Large intestine (tissue), 3 donors: Measurements from ENCODE around the gene PCLO. TPM values are rescaled to one million over a fixed set of nuclear protein-coding genes. Genes with fewer than 3 reads are reported as not detected.

Experiments
- DNase-seq, 2 donors: peaks; one replicate each; pipeline versions ENCODE4 v3.0.0 to v3.0.0-alpha.2; 2013
- H3K27ac ChIP-seq: one replicate; pipeline ENCODE4 v1.5.1; 2013; ENCODE audit warnings: low read length
- H3K27me3 ChIP-seq: 2 replicates; pipeline ENCODE4 v1.6.1; 2013; ENCODE audit warnings: low read length; ENCODE audit not compliant: control insufficient read depth, insufficient read depth
- H3K36me3 ChIP-seq: 2 replicates; pipeline ENCODE4 v1.6.1; 2013; ENCODE audit warnings: low read length; ENCODE audit not compliant: control insufficient read depth, insufficient read depth
- H3K4me1 ChIP-seq: one replicate; pipeline ENCODE4 v1.6.1; 2013; ENCODE audit warnings: low read length; ENCODE audit not compliant: control insufficient read depth, insufficient read depth
- H3K4me3 ChIP-seq: one replicate; pipeline ENCODE4 v1.5.1; 2013; ENCODE audit warnings: low read length
- H3K9me3 ChIP-seq: one replicate; pipeline ENCODE4 v1.6.1; 2013; ENCODE audit warnings: mild to moderate bottlenecking, low read depth, low read length, moderate library complexity; ENCODE audit not compliant: control insufficient read depth
- WGBS: methylation state at CpG from one replicate; pipeline ENCODE4 v1.1.5; 2013; ENCODE audit warnings: low lambda C conversion rate; ENCODE audit not compliant: insufficient coverage; 5-methylcytosine and 5-hydroxymethylcytosine counted together
- polyA plus RNA-seq: library from polyadenylated mRNA; unstranded; fragments of 120-200 nt; gene quantifications from one replicate; pipeline ENCODE4 v1.2.1, GENCODE V29; 2013

PCLO gene
- polyA plus RNA-seq, 1 donor: 10.7 TPM

DNA sequence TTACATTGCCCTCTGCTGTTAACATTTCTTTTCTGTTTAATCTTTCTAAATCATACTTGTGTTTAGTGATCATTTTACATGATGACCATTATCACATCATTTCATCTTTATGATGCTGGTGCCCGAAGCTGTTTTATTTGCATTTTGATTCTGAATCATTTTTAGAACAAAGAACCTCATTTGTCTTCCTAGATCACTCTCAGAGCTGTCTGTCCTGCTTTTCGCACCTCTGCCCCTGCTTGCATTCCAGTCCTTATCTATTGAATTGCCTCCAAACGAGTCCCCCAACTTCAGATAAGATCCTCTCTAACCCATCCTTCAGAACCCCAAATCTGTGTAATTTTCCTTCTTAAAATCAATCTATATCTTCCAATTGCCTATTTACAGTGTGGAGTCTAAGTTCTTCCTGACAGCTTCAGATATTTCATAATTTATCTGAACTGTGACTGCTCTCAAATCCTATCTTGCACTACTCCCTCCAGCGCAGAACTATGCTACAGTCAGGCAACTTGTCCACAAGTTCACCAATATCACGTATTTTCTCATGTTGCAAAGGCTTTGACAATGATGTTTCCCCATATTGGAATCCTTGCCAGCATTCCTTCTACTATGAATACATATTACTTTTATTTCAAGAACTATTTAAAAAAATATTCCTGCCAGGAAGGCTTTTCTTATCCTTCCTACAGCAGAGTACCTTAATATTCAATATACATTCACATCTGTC is 372.6 kb downstream of the PCLO start:
- 46% methylated on average over 4 of the region's 5 CpGs for WGBS
- Histone ChIP-seq H3K9me3 (no peaks in the 10 kb centered on the region), H3K4me1 (no peaks in the 10 kb centered on the region), H3K36me3 (no peaks in the 10 kb centered on the region), H3K4me3 (no peak overlapping the region), H3K27me3 (no peaks in the 10 kb centered on the region), H3K27ac (no peak overlapping the region)
- no peak for DNase-seq

DNA sequence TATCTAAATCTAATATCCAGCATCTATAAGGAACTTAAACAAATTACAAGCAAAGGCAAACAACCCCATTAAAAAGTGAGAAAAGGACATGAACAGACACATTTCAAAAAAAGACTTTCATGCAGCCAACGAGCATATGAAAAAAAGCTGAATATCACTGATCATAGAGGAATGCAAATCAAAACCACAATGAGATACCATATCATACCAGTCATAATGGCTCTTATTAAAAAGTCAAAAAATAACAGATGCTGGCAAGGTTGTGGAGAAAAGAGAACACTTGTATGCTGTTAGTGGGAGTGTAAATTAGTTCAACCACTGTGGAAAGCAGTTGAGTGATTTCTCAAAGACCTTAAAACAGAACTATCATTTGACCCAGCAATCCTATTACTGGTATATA is 384.7 kb downstream of the PCLO start:
- no peaks in the 10 kb centered on the region for H3K27me3 ChIP-seq
- no peak overlapping the region for H3K27ac ChIP-seq
- H3K9me3 ChIP-seq: no peaks in the 10 kb centered on the region
- H3K36me3 ChIP-seq: no peaks in the 10 kb centered on the region
- H3K4me1 ChIP-seq: no peaks in the 10 kb centered on the region
- WGBS: 100% methylated on average over 1 of the region's 1 CpG
- H3K4me3 ChIP-seq: no peak overlapping the region
- DNase-seq: no peak

DNA sequence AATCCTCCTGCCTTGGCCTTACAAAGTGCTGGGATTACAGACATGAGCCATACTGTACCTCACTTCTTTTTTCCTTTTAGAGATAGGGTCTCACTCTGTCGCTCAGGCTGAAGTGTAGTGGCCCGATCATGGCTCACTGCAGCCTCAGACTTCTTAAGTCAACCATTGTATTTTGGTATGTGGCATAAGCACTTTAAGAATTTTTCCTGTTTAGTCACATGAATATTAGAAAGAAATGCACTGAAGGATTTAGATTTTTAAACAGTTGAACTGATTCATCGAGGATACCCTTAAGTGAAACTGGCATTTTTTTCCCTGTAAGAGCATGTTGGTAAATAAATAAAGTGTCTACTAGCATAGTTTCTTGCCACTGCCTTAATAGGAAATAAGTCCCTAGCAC is 399.8 kb downstream of the PCLO start:
- Histone ChIP-seq H3K27me3 (no peaks in the 10 kb centered on the region), H3K9me3 (no peaks in the 10 kb centered on the region), H3K4me3 (no peak overlapping the region), H3K4me1 (no peaks in the 10 kb centered on the region), H3K27ac (no peak overlapping the region), H3K36me3 (no peaks in the 10 kb centered on the region)
- no peak for DNase-seq
- WGBS: no CpG with 5 or more reads among the region's 3 CpGs

DNA sequence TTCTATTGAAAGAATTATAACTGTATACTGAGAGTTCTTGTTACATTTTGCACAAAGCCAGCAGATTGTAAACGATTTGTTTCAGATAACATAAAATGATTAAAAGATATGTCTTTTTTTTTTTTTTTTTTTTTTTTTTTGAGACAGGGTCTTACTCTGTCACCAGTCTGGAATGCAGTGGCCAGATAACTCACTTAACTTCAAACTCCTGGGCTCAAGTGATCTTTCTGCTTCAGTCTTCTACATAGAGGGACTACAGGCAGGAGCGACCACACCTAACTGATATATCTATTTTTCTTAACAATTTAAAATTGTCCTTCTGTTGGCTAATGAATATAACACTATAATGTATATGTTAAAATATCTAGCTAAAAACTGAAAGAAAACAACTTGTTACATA is 401.9 kb downstream of the PCLO start:
- Histone ChIP-seq H3K4me1 (no peaks in the 10 kb centered on the region), H3K27me3 (no peaks in the 10 kb centered on the region), H3K4me3 (no peak overlapping the region), H3K27ac (no peak overlapping the region), H3K9me3 (no peaks in the 10 kb centered on the region), H3K36me3 (no peaks in the 10 kb centered on the region)
- DNase-seq: no peak
- no CpG with 5 or more reads among the region's 2 CpGs for WGBS

DNA sequence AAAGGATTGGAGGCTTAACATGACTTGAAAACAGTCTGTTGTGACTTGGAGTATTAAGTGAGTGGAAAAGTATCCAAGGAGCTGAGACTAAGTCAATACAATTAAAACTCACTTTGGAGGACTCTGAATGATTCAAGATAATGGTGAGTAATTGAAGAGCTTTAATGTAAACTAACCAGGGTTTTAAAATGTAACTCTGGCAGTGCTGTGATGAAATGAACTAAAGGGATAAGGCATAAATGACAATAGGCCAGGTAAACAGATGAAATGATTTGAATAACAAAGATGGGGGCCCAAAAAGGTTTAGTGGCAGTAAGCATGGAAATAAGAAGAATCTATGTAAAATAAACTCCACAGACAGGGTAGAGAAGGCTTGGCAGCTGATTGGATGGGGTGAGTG is 402.6 kb downstream of the PCLO start:
- Histone ChIP-seq H3K27ac (no peak overlapping the region), H3K4me1 (no peaks in the 10 kb centered on the region), H3K27me3 (no peaks in the 10 kb centered on the region), H3K4me3 (no peak overlapping the region), H3K9me3 (no peaks in the 10 kb centered on the region), H3K36me3 (no peaks in the 10 kb centered on the region)
- no peak for DNase-seq

DNA sequence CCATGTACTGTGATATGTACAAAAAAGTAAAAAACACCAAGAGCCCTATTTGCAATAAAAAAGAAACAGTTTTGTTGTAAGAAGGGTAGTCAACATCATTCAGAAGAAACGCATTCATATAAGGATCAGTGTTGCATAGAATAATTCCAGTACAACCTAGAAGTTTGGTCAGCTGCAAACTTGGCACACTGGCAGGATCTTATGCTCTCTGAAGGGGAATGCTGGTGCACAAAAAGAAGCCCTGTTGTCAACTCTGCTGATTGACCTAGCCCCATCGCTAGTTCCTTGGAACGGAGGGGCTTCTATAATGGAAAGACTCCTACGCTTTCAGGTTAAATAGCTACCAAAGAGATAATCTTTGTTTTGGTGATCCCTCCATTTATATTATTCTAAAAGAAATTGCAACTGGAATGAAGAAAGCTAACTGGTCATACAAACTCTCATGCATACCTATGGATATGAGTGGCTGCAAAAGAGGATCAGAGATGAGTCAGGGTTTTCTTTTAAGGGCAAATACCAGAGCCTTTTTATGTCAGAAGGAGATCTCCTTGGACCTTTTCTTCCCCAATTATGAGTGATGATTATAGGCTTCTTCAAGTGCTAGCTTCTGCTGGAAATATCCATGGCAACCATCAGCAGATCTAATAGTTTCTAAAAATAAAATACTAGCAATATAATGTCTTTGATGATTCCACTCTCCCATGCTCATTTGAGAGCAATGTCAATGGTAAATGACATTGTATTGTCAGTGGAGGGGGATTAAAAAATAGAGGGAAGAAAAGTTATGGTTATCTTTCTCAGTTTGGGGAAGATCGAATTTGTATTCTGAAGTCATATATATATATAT is 406.8 kb downstream of the PCLO start:
- no peak overlapping the region for H3K27ac ChIP-seq

GRCh38 chr7:82750007-82750406 is 412.7 kb downstream of the PCLO start:
- Histone ChIP-seq H3K27me3 (no peaks in the 10 kb centered on the region), H3K4me3 (no peak overlapping the region), H3K9me3 (no peaks in the 10 kb centered on the region), H3K36me3 (no peaks in the 10 kb centered on the region), H3K4me1 (no peaks in the 10 kb centered on the region), H3K27ac (no peak overlapping the region)
- 92% methylated on average over 2 of the region's 2 CpGs for WGBS
- DNase-seq: no peak

More for the DNA sequence above, 406.8 kb downstream of the PCLO start:
- no peak for DNase-seq
- Histone ChIP-seq H3K4me3 (no peak overlapping the region), H3K4me1 (no peaks in the 10 kb centered on the region), H3K9me3 (no peaks in the 10 kb centered on the region), H3K36me3 (no peaks in the 10 kb centered on the region), H3K27me3 (no peaks in the 10 kb centered on the region)
- no CpG with 5 or more reads among the region's 5 CpGs for WGBS

DNA sequence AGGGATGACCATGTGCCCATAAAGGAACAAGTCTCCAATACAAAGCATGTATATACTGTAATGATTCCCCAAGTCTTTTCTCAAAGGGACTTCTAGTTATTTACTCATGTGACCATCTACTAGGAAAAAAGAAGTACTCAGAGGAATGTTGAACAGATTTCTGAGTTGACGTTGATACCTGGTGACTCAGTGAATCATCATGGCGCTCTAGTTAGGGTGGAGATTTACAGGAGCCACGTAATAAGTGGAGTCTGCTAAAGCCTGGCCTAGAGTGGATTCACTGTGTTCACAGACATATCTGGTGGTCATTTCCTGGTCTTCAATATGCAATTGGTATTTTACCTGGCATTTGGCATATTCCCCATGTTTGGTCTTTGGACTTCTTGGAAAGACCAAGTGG is 416.9 kb downstream of the PCLO start:
- no peak overlapping the region for H3K27ac ChIP-seq
- DNase-seq: no peak
- H3K4me3 ChIP-seq: no peak overlapping the region
- no CpG with 5 or more reads among the region's 3 CpGs for WGBS
- no peaks in the 10 kb centered on the region for H3K9me3 ChIP-seq
- no peaks in the 10 kb centered on the region for H3K27me3 ChIP-seq
- H3K36me3 ChIP-seq: no peaks in the 10 kb centered on the region
- no peaks in the 10 kb centered on the region for H3K4me1 ChIP-seq

GRCh38 chr7:82745117-82745516 is 417.6 kb downstream of the PCLO start:
- 20% methylated on average over 1 of the region's 2 CpGs for WGBS
- H3K4me1 ChIP-seq: no peaks in the 10 kb centered on the region
- no peaks in the 10 kb centered on the region for H3K36me3 ChIP-seq
- no peak overlapping the region for H3K4me3 ChIP-seq
- no peak overlapping the region for H3K27ac ChIP-seq
- no peaks in the 10 kb centered on the region for H3K27me3 ChIP-seq
- DNase-seq: no peak
- H3K9me3 ChIP-seq: no peaks in the 10 kb centered on the region

GRCh38 chr7:82742163-82742562 is 420.5 kb downstream of the PCLO start:
- no peak overlapping the region for H3K27ac ChIP-seq
- no peaks in the 10 kb centered on the region for H3K36me3 ChIP-seq
- WGBS: 67% methylated on average over 1 of the region's 4 CpGs
- no peaks in the 10 kb centered on the region for H3K27me3 ChIP-seq
- H3K9me3 ChIP-seq: no peaks in the 10 kb centered on the region
- no peak for DNase-seq
- H3K4me3 ChIP-seq: no peak overlapping the region
- H3K4me1 ChIP-seq: no peaks in the 10 kb centered on the region

GRCh38 chr7:82741493-82741892 is 421.2 kb downstream of the PCLO start:
- DNase-seq: no peak
- no peaks in the 10 kb centered on the region for H3K36me3 ChIP-seq
- H3K4me3 ChIP-seq: no peak overlapping the region
- no peaks in the 10 kb centered on the region for H3K27me3 ChIP-seq
- H3K9me3 ChIP-seq: no peaks in the 10 kb centered on the region
- no peak overlapping the region for H3K27ac ChIP-seq
- H3K4me1 ChIP-seq: no peaks in the 10 kb centered on the region
